Hepatocyte (in vitro differentiated cells): ENCODE measurements around the gene MC1R.
"Not testable (repeated sequence)": the region's sequence is repeated elsewhere in the genome, so short reads cannot be mapped to it uniquely, and the experiment has no call there.

ENCODE experiments used
- CTCF ChIP-seq: fragments of 200-600 bp; sonication (generic); IDR thresholded peaks from 2 replicates; pipeline ENCODE4 v1.5.1; 2016; ENCODE audit warnings: antibody characterized with exemption, mild to moderate bottlenecking; ENCODE audit not compliant: poor library complexity
- EZH2 ChIP-seq: fragments of 200-600 bp; sonication (generic); IDR thresholded peaks from 2 replicates; pipeline ENCODE4 v1.6.1; 2016; ENCODE audit warnings: antibody characterized with exemption, mild to moderate bottlenecking, borderline replicate concordance
- EZH2phosphoT487 ChIP-seq: fragments of 200-600 bp; sonication (generic); IDR thresholded peaks from one replicate; pipeline ENCODE4 v1.6.1; 2018; ENCODE audit warnings: antibody characterized with exemption, mild to moderate bottlenecking, low read depth, moderate library complexity; ENCODE audit not compliant: unreplicated experiment, severe bottlenecking

- not testable (repeated sequence) for TF ChIP-seq CTCF, EZH2, EZH2phosphoT487
These were observed 49.4 kb downstream of the MC1R start for GRCh38 chr16:89968074-89968473.
